GM18526 (cell line): ENCODE data around the gene INPP5A.

ENCODE experiments used
- POLR2A ChIP-seq: IDR thresholded peaks from 3 replicates; pipeline ENCODE4 v1.6.1; 2011; ENCODE audit not compliant: insufficient read length; ENCODE audit errors: extremely low read depth

INPP5A gene

DNA sequence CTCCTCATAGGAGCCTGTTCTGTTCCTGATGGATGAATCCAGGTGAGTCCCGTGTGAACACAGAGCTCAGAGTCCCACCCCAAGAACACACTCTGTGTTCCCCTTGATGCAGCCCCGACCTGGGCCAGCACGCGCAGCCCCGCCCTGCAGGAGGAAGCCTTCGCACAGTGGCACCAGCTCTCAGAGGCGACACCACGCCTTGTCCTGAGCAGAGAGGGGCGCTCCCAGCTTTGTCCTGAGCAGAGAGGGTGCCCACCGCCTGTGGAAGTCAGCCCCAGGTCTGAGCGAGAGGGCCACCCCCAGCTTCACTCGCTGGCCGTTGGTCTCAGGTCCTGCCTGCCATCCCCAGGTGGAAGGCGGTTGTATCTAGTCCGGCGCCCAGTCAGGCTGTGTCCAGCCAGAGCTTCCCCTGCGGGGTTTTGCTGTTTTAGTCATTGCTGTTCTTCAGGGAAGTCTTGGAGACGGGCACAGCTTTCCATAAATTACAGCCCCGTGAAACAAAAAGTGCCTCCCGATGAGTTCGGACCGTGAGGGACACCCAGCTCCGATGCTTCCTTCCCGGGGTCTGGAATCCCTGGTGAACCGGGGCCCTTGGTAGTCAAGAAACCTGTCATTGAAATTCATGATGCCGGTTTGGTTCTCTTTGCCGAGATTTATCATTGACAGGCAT lies 204.7 kb downstream of the INPP5A start:
- no peak for TF ChIP-seq POLR2A

DNA sequence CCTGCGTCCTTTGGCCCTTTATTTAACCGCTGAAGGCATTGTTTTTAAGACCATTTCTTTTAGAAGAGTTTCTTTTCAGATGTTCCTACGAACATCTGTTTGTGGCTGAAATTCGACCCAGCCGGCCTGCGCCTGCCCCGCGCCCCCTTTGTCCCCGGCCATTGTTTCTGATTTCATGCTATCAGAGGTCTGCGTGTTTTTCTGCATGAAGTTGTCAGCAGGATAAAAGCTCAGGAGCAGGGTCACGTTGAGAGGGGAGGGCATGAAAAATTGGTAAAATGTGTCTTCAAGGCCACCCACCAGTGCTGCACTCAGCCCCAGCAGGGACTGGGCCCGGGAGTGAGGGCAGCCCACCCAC lies 205.2 kb downstream of the INPP5A start:
- no peak for TF ChIP-seq POLR2A

DNA sequence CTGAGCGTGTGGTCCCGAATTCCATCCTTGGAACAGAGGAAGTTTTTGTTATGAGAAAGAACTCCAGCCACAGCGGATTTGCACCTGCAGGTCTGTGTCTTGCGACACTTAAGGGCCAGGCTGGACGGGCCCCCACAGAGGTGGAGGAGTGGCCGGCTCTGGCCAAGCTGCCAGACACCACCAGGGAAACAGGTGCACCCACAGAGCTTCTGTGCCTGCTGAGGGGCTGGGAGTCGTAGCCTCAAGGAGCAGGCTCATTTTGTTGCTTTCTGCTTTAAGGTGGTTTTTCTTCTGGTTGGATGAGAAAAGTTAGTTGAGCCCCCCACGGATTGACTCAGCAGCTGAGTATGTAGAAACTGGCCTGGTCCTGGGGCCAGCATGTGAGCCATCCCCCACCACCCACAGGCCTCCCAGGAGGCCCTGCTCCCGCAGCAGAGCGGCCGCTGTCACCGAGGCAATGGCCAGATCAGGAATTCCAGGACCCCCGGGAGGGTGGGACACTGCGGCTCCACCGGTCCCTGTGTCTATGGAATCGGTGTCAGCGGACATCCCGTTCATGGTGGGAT lies 206.4 kb downstream of the INPP5A start:
- no peak for TF ChIP-seq POLR2A

DNA sequence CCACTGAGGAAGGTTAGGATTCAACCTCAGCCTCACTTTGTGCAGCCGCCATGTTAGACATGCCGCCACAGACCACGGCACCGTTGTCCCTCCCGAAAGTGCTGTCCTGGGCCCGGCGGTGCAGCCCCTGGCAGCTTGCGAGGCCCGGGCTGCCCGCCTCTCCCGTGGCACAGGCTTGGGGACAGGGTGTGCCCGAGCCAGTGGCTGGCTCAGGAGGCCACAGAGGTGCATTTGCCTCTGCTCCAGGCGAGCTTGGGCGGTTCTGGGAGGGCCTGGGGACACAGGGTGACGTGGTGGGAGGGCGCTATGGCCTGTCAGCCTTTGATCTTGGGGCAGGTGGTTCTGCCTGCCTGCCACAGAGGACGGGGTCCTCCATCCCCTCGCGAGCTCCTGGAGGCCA lies 207.3 kb downstream of the INPP5A start:
- no peak for TF ChIP-seq POLR2A

DNA sequence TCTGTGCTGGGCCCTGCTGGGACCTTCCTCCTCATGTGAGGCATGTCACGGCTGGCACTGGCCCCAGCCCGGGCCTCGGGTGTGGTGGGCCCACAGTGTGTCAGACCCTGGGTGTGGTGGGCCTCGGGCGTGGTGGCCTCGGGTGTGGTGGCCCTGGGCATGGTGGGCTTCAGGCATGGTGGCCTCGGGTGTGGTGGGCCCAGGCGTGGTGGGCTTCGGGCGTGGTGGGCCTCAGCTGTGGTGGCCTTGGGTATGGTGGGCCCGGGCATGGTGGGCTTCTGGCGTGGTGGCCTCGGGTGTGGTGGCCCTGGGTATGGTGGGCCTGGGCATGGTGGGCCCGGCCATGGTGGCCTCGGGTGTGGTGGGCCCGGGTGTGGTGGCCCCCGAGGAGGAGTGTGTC lies 207.9 kb downstream of the INPP5A start:
- no peak for TF ChIP-seq POLR2A

DNA sequence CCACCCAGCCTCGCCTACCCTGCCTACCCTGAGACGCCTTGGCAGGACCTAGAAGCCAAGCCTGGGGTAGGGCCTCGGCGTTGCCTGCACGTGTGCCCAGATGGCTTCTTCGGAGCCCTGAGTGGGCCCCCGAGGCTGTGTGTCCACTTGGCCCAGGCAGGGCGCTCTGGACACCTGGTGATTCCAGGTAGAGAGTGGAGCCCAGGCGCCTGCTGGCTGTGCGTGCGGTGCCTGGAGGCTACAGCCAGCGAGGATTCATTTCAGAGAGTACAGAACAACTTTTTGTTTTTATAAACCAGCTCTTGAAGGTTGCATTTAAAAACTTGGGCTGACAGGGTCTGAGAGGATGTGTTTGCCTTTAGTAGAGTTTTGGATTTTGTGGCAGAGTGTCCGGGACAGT lies 208.4 kb downstream of the INPP5A start:
- no peak for TF ChIP-seq POLR2A

DNA sequence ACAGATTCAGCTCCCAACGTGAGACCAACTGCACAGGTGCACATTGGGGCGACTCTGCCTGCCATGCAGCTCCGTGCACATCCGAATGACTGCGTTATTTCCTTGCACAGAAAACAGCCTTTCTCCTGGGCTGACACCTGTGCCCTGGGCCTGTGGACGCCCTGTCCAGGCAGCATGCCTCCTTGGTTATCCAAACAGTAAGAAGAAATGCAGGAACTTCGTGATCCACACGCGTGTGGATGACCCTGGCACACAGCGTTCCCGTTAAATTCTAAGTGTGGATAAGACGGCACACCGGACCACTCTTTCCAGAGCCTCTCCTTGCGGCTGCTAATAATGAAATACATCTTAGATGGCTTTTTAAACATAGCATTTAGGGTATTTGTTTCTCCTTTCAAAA lies 208.8 kb downstream of the INPP5A start:
- TF ChIP-seq POLR2A: no peak

DNA sequence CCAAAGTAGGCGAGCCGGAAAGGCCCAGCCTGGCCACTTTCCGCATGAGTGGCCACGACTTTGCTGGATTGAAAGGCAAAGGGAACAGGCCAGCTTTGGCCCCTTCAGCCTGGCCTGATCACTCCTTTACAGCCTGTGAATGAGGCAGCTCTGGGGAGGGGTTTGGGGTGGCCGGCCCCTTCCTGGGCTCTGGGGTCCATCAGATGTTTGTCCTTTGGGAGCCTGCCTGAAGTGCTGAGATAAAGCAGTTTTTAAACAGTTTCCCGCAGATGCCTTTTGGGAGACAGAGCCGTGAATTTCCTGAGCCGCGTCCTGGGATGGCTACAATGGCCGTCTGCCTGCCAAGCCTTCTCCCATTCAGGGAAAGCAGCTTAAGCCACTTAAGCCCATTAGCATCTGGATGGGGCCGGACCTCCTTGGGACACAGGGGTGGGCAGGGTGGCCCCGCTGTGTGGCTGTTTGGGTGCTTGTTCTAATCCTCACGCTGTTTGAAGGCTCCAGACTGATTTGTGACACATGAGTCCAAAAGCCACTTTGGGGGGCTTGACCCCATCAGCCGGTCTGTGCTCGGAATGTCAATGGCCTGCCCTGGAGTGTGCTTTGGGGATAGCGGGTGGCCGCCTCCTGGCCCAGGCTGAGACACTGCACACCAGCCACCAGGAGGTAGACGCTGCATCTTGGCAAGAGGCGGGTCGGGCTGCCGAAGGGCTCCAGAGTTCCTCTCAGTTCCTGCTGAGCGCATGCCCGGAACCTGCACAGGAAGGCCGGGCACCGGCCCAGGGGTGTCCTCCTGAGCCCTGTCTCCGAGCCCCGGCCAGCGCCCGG lies 209.4 kb downstream of the INPP5A start:
- no peak for TF ChIP-seq POLR2A

DNA sequence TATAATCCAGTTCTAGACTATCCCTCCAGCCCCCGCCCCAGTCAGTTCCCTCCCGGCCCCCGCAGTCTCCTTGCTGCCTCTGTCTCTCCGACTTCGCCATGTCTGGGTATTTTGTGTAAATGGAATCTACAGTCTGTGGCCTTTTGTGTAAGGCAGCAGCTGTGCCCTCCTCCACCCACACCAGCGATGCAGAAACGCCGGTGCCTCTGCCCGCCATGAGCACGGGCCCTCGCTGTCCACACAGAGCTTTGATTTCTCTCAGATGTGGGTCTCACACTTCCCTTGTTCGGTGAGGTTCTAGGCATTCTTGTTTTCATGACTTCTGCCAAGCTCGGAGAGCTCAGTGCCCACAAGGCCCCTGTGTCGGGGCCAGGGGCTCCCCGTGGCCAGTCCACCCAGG lies 210.5 kb downstream of the INPP5A start:
- no peak for TF ChIP-seq POLR2A

DNA sequence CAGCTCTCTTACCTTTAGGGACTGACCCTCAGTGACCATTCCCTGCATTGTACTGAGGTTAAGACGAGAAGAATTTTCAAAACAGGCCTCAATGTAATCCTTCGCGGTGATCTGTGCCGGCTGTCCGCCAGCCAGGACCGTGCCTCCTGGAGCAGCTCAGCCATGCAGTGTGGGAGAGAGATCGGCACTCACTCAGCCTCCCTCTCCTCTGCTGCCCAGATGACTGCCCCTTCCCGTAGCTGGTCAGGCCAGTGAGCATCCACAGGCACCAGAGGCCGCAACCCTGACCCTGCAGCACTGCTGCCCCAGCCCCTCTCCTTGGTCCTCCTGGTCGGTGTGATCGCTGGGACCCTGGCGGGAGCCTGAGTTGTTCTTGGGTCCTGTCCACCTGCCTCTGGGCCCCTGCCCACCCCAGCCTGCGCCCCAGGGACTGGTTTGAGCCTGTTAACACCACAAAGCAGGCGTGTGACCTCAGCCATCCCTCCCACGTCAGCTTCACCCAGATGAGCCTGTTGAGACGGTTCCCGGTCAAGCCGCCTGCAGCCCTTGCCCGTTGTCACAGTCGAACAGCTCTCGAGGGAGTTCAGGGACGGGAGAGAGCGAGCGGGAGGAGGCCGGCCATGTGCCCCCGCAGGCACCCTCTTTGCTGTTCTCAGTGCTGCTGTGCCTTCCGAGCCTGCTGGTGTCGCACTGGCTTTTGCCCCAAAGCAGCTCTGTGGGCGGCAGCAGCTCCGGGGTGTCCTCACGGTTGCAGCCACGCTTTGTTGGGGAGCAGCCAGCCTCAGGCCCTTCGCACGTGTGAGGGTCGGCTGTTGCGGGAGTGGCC lies 211.2 kb downstream of the INPP5A start:
- TF ChIP-seq POLR2A: no peak

DNA sequence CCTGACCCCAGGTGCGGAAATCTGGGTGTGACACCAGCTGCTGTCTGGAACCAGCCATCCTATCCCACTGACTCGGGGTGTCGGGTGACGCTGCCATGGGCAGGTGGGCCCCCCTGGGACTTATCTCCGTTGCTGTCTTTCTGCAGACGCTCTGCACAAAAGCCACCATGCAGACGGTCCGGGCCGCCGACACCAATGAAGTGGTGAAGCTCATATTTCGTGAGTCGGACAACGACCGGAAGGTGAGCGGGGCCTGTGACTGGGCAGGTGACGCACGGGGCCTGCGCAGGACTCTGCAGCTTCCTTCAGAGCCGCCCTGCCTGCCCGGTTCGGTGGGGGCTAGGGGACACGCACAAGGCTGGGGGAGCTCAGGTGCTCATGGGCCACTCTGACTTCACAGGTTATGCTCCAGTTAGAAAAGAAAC lies 211.8 kb downstream of the INPP5A start:
- no peak for TF ChIP-seq POLR2A

DNA sequence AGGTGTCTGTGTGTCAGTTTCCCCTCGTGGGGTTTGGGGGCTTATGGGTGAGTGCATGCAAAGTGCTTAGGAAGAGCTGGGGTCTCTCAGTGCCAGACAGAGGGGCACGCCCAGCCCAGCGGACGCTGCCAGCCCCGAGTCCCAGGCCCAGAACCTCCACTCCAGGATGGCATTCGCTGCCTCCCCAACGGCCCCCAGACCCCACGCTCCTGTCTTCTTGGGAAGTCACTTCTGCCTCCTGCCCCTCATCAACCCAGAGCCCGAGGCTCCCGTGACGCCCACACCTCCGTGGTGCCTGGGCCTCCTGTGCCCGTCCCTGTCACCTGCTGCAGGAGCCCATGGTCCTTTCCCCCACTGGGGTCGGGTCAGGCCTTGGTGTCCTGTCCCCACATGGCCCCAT lies 213.3 kb downstream of the INPP5A start:
- TF ChIP-seq POLR2A: no peak

DNA sequence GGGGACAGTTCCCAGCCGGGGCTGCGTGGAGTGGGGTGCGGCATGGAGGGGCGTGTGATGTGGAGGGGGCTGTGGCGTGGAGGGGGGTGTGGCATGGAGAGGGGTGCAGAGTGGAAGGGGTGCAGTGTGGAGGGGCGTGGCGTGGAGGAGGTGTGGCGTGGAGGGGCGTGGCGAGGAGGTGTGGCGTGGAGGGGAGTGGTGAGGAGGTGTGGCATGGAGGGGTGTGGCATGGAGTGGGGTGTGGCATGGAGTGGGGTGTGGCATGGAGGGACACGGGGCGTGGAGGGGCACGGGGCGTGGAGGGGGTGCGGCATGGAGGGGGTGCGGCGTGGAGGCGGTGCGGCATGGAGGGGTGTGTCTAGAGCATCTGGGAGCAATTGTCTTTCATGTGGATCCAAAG lies 214.8 kb downstream of the INPP5A start:
- no peak for TF ChIP-seq POLR2A

DNA sequence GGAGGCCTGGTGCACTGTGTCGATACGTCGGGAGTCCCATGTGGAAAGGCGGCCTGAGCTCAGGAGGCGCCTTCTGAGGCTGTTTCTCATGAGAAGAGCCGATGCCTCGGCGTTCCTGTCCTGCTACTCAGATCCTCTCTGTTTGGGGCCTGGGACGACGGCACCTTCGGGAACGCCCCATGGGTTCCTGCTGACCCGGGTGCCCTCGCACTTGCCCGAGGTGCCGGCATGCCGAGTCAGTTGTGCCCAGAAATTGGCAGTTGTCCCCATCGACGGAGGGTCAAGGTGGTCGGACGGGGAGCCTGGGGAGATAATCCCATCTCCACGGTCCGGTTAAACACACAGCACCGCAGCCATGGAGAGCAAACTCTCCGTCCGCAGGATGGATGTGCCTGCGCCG lies 215.4 kb downstream of the INPP5A start:
- no peak for TF ChIP-seq POLR2A

DNA sequence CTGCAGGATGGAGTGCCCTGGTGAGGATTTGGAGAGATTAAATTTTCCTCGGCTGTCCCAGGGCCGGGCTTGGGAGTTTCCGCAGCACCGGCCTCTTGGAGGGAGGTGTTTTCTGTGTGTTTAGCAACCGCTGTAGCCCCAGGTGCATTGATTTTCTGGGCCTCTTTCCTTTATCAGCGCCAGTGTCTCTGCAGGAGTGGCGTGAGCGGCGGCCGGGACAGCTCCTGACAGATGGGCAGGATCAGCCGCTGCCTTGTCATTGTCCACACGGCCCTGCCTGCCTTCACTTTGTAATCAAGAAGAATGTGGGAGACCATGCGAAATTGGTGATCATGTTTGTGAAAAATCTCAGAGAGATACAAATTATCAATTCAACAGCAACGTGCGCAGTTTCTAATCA lies 216.0 kb downstream of the INPP5A start:
- no peak for TF ChIP-seq POLR2A

DNA sequence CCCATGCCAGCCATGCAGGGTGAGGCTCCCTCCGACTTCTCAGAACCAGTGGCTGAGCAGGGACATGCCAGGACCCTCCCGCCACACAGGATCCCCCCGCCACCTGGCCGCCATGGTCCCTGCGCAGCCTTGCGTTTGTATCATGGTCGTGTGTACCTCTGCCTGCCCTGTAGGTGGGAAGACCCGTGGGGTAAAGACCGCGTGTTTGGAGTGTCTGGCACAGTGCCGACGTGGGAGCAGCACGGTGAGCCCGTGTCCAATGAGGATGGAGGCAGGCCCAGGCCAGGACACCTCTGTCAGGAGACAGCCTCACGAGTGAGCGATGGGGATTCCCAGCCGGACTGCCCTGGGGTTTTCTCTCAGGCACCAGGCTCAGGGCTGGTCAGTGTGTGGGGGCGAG lies 216.5 kb downstream of the INPP5A start:
- TF ChIP-seq POLR2A: no peak
